Left lobe of liver (tissue), 2 donors: ENCODE results near the gene SIX6. TPM values are rescaled to one million over a fixed set of nuclear protein-coding genes. Genes with fewer than 3 reads are reported as not detected.

Source experiments
- ATAC-seq: fragments of 200-7000 bp; cut with Tn5 transposase; one replicate; pipeline ENCODE4 v1.9.1; 2020; ENCODE audit warnings: mild to moderate bottlenecking, moderate library complexity
- DNase-seq: peaks from one replicate; pipeline ENCODE4 v3.0.0-alpha.2; 2020; ENCODE audit warnings: low spot score
- total RNA-seq: library from RNA; stranded (reverse); gene quantifications from one replicate; pipeline ENCODE4 v1.2.1, GENCODE V29; 2021
- donor health status: DM: no; HTN: no; CAD: no; lungs with moderate emphysema.
- donor health status: DM: no; HTN: yes; CAD: no.

SIX6 gene
- total RNA-seq, 1 donor from 2014 or later = not detected

DNA sequence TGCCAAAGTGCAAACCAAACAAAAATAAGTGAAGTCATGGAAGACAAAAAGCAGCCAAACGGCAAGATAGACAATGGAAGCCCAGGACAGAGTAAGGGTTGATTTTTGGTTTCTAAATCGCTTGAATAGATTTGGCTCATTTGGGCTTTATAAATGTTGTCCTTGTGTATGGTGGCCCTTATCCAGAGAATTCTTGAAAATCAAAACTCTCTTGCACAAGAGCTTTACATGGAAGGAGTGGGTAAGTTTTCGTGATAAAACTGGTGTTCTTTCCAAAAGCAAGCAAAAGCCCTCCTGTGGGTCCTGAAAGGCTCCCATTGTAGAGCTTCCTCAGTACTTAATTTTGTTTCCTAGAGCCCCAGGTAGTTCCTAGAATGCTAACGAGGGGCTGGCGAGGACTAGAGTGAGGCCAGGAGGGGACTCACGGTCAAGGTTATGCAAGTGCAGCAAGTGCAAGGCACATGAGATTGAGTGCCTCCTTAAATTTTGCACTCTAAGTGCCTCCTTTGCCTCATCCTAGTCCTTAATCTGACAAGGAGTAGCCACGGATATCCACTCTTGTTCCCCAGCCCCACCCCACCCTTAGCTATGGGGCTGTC is 4.1 kb downstream of the SIX6 start:
- ATAC-seq (no peak), DNase-seq (no peak)

DNA sequence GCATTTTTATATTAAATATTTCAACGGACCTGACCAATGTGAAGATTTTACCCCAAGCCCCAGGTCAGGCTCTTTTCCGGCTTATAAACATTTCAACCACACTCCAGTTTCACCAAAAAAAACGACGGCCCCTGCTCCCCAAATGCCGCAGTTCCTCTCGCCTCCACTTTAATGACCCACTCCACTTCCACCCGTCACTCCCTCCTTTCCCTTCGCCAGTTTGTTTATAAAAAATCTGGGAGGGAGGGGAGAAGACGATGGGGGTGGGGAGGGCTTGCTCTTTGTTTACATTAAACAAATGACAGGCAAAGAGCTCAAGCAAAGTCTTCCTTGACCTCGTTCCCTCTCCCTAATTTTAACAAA is 5.4 kb downstream of the SIX6 start:
- ATAC-seq (no peak), DNase-seq (no peak)

DNA sequence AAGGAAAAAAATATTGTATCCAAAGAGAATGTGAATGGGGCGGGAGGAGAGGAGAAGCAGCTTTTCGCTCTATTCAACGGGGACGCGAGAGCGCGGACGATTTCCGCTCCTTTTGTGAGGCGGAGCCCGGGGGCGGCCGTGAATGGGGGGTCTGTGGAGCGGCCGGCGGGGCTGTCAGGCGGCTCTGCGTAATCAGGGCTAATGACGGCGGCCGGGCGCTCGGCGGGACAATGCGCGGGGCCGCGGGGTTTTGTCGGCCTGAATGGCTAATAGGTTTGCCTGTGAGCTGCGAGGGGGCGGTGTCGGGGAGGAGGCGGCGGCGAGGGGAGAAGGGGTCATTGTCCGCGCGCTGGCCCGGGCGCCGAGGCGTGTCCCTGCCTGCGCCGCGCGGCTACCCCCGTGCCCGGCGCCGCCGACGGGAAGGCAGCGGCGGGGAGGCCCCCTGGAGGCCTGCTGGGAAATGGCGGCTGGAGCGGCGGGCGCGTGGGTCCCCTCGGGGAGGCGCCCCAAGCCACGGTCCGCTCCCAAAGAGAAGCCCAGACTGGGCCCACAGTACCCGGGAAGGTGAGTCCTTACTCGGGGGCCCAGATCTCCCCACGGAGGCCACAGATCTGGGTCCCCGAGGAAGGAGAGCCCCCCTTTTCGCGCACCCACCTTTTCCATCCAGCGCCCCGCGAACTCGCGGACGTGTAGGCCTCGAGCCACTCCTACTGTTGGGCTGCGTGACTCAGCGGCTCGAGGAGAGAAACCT is 6.0 kb downstream of the SIX6 start:
- ATAC-seq = peak; percentile 69
- no peak for DNase-seq

DNA sequence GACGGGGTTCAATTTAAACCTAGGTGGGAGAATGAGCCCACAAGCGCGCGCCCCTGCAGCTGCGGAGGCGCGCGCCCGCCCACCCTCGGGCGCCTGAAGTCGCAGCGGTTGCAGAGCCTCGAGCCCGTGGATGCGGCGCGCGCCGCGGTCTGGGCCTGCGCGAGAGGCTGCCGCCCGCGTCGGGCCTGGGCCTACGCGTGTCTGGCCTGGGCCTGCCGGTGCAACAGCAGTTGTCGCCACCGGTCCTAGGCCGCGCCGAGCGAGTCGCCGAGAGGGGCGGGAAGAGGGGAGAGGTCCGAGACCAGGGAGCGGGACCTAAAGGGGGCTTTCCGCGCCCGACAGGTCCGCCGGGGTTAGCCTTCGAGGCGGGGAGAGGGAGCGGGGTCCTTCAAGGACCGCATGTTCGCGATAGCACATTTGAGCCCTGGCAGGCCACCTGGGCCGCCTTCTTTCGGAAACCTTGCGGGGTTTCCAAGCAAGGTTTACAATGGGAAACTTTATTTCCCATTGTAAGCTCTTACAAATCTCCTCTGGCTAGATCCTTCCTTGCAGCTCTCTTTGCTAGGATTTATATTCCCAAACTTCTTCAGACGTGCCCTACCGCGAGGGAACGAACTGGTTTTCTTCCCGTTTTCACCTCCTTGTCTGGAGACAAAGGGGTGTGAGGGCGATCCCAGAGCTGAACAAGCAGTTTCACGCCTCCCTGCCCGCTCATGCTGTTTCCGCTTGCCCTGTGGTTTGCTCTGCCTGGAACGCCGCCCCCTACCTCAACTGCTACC is 6.8 kb downstream of the SIX6 start:
- DNase-seq = no peak

DNA sequence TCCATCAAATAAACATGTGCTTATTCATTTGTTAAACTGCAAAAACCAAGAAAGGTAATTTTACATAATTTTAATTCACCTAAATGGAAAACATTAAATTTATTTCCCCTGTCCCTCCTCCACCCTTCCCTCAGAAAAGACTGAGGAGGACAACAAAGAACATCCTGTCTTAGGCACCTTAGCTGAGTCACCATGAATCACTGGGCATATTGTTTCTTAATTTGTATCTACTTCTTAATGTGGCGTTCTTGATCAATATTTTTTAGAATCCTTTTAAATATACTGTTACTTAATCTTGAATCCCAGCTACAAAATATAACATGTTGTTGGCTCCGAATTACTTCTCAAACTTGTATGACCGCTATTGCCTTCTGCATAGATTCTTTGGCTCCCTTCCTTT is 23.5 kb downstream of the SIX6 start:
- ATAC-seq (no peak), DNase-seq (no peak)

More for the DNA sequence above, 6.8 kb downstream of the SIX6 start:
- no peak for ATAC-seq

DNA sequence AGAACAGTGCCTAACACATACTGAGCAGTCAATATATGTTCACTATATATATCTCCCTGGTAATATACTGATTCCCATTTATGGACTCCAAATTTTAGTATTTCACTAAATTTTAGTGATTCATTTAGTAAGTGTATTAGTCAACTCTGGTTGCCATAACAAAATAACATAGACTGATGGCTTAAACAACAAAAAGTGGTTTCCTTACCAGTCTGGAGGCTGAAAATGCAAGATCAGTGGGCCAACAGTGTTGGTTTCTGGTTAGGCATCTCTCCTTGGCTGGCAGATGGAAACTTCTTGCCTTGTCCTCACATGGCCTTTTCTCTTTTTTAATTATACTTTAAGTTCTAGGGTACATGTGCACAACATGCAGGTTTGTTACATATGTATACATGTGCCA is 28.7 kb downstream of the SIX6 start:
- DNase-seq = no peak
- no peak for ATAC-seq

DNA sequence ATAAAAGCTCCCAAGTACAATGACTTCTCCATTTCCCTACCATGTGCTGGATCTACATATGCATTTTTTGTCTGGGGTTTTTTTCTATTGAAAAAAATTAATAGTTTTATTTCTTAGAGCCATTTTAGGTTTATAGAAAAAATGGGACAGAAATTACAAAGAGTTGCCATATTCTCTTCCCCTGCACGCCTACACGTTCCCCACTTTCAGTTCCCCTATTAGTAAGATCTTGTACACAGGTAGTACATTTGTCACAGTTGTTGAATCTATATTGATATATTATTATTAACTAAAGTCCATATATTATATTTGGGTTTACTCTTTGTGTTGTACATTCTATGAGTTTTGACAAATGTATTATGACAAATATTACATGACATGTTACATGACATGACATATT is 35.7 kb downstream of the SIX6 start:
- ATAC-seq (no peak), DNase-seq (no peak)

DNA sequence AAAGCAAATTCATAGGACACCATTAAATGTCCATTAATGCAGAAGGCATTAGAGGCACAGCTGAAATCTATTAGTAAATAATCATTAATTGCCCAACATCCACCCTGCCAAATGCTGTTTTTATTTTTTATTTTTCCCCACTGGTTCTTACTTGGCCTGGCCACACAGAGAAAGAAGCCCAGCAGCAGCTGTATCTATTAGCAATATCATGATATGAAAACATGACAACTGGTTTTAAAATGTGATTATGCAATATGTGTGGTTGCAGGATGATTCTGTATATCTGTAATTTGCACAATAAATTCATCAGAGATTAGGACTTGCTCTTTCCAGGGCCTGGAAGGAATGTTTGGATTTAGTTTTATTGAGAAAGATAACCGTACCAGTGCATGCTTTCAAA is 44.9 kb downstream of the SIX6 start:
- no peak for ATAC-seq
- DNase-seq = no peak

DNA sequence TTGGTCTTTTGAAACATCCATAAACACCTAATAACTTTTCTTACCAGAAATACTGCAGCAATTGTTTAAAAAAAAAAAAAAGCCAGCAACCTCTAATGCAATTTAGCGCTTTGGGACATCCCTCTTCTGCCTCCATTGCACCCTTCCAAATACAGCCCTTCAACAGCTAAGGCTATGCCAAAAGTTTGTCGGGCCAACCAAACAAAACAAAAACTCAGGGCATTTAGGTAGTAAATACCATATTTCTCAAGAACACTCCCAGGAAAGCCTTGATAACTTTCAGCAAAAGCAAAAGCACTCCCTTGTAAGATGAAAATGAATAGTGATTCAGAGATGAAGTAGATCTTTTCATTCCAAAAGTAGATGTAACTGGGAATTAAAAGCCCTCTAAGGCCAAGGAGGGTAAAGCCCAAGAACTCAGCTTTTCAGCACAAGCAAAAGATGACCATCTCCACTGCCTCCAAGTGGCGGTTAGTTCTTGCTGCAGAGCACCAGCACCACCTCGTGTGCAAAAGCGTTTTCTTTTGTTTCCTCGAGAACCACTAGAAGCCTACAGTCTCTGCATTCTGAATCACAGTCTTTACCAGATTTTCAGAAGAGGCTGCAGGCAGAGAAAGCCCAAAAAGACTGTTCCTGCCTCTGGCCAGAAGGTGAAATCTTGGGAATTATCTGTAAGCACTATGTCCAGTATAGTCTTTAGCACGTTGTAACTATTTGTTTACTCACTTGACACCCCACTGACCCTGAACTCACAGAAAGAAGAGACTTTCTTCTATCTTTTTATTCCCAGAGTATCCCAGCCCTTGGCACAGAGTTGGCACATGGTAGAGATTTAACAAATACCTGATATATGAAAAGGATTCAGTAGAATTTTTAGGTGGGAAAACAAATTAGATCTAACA is 53.1 kb downstream of the SIX6 start:
- no peak for DNase-seq

More for the DNA sequence above, 53.1 kb downstream of the SIX6 start:
- ATAC-seq = peak; percentile 87

Other genes starting within 250 kb of the SIX6 start
- gene C14orf39, start 23.1 kb upstream of the SIX6 start, total RNA-seq = not detected
- gene SIX1, start 140.3 kb downstream of the SIX6 start, total RNA-seq = not detected
- 0.10 TPM for gene SIX4, start 215.2 kb downstream of the SIX6 start, total RNA-seq
- gene MNAT1, start 225.6 kb downstream of the SIX6 start, total RNA-seq = 8.5 TPM